ENCODE measurements around the gene HEPN1.

Gene HEPN1

DNA sequence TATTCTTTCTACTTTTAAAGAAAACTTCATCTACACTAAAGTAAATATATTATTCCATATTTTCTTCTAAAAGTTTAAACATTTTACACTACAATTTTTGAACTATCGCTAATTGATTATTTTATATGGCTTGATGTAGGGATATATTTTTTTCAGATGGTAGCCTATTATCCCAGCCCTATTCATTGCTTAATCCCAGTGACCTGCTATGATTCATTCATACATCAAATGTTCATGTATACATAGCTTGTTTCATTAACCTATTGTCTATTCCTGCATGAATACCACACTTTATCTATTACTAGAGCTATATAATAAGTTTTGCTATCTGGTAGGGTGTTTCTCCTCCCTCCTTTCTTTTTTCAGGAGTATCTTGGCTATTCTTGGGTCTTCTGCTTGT lies 16.4 kb upstream of the HEPN1 start:
- no peak for DNase-seq

DNA sequence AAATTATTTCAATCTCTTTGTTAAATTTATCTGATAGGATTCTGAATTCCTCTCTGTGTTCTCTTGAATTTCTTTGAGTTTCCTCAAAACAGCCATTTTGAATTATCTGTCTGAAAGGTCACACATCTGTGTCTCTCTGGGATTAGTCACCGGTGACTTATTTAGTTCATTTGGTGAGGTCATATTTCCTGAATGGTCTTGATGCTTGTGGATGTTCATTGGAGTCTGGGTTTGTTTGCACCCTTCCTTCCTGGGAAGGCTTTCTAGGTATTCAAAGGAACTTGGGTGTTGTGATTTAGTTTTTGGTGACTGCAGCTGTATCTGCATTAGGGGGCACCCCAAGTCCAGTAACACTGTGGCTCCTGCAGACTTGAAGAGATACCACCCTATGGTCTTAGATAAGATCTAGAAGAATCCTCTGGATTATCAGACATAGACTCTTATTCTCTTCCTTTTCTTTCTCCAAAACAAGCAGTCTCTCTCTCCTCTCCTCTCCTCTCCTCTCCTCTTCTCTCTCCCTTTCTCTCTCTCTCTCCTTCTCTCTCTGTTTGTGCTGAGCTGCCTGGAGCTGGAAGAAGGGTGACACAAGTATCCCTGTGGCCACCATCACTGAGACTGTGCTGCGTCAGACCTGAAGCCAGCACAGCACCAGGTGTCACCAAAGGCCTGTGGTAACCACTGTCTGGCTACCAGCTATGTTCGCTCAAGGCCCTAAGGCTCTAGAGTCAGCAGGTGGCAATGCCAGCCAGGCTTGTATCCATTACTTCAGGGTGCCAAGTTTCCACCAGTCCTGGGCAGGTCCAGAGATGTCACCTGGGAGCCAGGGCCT lies 3.3 kb upstream of the HEPN1 start:
- no peak for DNase-seq

DNA sequence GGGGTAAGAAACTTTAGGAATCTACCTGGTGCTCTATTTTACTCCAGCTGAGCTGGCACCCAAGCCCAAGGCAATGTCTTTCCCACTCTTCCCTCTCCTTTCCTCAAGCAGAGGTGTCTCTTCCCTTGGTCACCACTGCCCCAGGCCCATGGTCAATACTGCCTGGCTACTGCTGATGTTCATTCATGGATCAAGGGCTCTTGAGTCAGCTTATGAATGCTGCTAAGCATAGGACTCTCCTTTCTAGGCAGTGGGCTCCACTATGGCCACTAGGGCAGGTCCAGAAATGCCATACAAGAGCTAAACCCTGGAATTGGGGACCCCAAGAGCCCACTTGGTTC lies 2.7 kb upstream of the HEPN1 start:
- no peak for DNase-seq

DNA sequence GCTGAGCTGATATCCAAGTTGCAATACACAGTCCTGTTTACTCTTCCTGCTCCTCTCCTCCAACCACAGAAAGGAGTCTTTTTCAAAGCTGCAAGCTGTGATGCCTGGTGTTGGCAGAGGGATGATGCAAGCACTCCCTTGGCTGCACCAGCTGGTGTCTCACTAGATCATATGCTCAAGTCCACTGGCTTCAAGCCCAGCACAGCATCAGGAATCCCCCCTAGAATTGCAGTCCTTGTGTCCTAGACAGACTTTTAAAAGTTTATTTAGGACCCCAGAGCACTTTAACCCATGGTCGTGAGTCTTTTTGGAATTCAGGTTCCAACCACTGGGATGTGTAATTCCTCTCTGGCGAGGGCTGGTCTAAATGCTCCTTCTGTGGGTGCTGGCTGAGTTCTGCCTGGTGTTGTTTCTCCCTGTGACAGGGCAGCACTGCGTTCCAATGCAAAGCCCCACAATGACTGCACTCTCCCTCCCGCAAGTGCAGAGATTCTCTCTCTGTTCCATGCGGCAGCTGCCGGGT lies 1.9 kb upstream of the HEPN1 start:
- DNase-seq, result no peak

DNA sequence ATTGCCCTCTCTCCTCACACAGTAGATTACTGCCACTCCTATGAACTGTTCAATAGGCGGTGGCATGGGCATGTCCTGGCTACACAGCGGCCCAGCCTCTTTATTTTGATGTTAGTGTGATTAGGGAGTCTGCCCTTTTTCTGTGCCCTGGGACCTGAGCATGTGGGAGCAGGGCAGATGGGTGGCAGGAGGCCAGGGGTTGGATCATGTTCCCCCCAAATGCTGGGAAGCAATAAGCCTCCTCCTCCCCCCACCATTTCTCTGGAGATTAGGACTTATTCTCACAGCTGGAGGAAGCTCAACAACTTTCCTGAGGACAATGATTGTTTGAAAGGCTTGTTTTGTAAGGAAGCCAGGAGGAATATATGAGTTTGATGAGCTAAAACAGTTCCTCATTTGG lies 848 bp downstream of the HEPN1 start:
- no peak for DNase-seq

DNA sequence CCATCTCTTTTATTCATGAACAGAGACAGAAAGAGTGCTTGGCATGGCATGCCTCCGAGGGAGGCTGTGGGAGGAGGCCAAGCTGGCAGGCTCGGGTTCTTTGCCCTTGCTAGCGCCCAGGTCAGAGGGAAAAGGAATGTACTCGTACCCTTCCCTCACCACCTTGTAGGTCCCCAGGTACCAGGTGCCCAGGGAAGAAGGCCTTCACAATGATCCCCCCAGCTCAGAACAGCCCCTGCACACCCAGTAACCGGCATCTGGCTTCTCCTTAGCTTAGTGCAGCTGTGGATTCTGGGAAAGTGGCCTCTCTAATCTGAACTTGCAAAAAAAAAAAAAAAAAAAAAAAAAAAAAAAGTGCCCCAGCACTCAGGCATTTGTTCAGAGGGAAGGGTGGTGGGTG lies 1.3 kb downstream of the HEPN1 start:
- no peak for DNase-seq

DNA sequence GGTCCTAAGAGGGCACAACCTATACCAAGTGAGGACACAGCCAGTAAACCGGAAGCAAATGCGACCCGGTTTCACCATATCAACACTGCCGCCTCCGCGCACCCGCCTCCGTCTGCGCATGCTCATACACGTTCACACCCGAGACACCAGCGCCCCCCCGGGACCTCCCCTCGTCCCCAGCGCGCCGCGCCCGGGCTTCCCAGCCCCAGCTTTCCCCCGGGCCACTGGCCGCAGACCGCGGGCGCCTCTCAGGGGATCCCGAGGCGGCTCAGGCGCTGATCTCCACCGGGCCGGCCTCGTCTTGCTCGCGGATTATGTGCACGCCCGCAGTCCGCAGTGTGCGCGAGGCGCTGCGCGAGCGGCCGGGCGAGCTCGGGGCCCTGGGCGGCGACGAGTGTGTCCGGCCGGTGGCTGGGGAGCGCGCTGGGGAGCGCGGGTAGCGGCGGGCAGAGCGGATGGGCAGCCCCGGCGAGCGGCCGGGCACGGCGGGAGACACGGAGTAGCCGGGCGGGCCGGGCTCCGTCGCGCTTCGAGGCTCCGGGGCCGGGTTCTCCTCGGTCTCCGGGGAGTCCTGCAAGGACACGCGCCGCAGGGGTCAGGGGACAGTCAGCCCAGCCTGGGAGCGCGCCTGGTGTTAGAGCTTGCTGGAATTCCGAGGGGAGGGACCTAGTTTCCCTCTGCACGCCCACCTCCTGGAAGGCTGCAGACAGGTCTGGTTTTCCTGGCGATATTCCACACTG lies 2.0 kb downstream of the HEPN1 start:
- DNase-seq, result no peak

DNA sequence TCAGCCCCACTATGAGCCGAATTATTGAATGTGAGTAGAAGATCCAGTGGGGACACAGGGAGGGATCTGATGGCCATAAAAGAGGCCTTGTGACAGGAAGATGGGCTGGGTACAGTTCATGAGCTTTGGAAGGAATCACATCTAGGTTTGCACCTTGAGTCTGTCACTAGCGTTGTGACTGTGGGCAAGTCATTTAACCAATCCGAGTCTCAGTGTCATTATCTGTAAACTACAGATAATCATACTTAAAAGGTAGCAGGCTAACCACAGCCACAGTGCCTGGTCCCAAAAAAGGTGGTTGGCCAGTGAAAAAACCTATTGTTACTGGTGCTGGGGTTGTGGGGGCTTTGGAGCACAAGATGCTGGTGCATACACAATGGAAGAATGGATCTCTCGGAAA lies 3.8 kb downstream of the HEPN1 start:
- no peak for DNase-seq

DNA sequence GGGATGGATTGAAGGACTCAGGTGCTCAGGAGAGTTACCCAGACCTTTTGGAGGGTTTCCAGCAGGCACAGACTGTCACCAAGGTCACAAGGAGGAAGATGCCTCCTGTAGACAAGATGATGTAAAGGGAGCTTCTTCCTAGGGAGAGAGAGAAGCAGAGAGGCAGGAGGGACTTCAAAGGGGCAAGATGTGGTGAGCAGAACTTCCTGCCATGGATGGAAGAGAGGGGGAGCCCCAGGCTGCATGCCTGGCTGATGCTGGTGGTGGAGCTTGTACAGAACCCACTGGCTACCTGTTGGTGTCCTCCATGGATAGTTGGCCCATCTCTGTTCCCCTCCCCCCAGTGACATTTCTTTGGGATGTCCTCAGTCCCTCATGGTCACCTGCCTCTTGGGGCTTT lies 4.2 kb downstream of the HEPN1 start:
- no peak for DNase-seq

DNA sequence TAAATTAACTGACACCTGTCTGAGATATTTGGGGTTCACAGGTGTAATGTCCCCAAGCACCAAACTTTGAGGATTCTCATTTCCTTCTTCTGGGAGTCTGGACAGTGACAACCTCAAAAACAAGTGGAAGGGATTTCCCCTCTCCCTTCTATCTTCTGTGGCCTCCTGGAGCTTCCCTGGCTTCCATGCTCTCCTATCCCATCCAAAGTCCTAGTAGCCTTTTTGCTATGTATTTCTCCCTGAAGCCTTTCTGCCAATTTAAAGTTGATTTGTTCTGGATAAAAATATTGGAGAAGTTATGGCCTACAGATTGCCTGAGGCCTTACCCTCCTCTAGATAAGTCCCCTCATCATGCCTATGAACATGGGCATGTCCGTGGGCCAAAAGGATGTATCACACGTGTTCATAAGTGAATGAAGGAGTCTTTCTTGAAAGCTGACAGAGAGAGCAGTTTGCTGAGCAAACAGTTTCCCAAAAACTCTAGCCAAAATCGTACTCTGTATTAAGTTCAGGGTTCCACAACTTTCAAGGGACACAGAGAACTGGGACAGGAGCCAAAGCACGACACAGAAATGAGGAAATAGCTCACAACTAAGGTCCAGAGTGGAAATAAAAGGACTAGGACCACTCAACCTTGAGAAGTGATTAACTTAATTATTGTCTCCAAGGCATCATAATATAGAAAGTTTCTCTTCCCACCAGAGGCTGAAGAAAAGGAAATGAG lies 10.1 kb downstream of the HEPN1 start:
- DNase-seq, result no peak

DNA sequence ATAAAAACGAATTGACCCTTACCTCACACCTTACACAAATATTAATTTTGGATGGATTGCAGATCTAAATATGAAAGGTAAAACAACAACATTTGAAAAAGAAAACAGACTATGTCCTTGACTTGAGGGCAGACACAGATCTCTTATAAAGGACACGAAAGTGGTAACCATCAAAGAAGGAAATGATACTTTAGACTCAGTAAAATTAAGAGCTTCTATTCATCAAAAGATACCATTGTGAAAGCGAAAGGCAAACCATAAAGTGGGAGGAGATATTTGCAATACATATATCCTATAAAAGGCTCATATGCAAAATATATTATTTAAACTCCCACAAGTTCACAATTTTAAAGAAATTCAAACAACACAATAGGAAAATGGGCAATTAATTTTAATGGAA lies 11.7 kb downstream of the HEPN1 start:
- no peak for DNase-seq

DNA sequence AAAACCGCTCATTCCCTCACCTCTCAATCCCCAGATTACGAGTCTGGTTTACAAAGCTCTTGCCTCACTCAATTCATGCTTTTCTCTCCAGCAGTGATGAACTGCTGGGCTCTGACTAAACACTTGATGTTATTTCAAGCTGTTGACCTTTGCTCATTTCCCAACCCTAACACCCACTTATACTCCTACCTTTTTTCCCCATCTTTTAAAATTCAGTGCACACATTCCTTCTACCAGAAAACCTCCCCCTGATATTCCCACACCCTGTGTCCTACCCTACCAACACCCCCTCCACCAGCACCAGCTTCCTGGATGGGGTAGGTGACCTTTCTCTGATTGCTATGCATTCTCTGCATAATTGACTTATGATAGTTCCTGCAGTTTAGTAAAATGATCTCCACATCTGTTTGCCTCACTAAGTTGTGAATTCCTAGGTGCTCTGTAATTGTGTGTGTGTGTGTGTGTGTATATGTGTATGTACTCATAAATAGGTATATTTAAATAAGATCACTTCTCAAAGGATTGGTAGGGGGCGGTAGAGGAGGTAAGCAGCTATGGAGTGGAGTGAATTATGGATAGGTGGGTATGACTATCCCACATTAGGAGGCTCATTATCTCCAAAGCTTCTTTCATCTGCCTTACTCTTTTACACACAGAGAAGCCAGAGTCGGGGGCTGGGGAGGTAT lies 16.0 kb downstream of the HEPN1 start:
- no peak for DNase-seq

DNA sequence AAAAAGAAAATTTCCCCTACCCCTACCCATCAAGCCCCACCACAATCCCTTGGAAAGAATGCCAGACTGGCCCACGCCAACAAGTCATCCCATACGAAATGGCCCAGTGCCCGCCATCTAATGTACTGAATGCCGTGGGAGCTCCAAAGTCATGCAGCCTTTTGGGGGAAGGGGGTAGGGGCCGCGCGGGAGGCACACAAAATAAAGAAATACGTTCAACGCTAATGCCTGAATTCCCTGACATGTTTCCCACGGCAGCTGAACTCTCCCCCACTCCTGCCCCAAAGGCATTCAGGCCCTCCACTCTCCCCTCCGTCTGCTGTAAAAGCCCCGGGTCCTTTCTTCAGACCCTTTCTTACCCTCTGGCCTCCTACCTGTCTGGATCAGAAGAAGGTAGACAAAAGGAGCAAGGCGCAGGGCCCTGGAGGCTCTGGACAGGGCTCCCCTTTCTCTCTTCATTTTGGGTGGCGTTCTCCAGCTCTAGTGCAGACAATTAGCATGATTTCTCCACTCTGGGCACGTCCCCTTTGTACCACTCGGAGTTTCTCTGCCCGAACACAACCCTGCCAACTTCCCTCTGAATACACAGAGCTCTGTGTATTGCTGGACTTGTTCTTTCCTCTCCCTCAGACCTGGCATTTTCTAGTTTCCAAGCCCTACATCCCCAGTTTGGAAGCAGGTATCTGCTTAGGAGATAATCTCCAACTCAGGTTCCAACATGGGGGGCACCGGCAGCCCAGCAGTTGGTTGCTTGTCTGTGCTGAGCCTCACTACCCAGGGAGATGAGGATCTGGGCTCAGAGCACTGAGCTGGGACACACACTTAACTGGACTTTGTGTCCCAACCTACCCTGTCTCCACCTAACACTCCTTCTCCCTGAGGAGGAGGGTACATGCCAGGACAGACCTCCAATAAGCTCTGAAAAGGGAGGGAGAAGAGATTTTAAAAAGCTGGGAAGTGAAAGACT lies 16.8 kb downstream of the HEPN1 start, which contains the start of gene HEPACAM:
TSS of gene HEPACAM (minus strand) at position 500 of the 967 bp plus-strand sequence. CDS start at position 459, 41 bp downstream.
- no peak for DNase-seq

DNA sequence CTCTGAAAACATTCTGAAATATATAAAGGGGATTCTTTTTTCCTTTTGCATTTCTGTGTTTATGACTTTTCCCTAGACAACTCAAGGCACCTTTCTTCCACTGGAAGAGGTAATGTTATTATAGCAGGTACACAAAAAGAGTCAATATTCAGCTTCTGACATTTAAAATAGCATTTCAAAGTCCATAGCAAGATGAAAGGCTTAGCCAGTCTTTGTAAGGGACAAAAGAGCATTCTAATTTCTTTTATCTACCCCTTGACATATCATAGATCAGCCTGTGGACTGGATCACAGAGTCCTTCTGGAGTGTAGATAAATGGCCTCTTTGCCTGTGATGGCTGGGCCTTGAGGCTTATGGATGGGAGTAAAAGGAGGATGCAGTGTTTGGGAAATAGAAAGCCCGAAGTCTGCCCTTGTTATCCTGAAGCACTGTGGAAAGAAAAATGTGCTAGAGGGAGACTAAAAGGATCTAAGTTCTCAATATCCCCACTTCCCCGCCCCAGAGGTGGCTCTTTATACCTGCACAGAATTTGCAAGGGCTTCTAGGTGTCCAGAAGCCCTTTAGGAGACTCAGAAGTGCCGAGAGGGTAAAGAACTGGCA lies 18.4 kb downstream of the HEPN1 start:
- DNase-seq, result no peak

DNA sequence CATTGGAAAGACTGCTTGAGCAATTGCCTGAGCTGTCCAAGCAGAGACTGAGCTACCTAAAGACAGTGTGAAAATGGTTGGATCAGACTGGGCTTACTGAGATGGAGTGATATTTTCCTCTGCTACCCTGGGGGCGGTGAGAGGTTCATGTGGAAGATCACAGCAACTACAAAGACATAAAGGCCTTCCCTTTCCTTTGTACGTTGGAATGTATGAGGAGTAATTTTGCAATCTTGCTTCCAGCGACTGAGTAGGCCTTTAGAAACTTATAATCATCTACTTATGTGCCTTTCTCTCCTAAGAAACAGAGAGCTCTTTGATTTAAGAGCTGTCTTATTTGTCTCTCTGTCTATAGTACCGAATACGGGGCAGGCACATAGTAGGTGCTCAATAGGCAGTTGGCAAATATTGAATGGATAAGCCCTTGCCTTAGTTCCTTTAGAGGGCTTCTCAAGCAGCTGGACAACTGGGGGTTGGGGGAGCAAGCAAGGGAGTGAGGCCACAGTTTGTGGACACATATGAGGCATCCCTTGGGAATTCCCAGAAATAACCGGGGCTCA lies 19.2 kb downstream of the HEPN1 start:
- DNase-seq, result no peak

DNA sequence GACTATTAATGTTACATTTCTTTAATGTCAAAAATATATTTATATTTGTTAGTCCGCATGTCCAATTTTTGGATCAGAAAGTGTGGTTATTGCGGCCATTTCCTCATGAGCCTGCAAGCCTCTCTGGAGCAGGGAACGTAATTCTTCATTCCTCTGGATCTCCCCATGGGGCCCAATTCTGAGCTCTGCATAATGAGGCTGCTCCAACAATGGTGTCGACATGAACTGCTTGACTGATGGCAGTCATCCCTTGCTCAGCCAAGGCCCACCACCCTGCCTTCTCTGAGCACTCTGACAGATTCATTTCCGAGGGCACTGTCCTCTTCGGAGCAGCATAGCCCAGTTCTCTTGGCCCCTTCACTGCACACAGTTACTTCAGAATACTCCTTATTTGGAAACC lies 19.9 kb downstream of the HEPN1 start:
- DNase-seq, result no peak

DNA sequence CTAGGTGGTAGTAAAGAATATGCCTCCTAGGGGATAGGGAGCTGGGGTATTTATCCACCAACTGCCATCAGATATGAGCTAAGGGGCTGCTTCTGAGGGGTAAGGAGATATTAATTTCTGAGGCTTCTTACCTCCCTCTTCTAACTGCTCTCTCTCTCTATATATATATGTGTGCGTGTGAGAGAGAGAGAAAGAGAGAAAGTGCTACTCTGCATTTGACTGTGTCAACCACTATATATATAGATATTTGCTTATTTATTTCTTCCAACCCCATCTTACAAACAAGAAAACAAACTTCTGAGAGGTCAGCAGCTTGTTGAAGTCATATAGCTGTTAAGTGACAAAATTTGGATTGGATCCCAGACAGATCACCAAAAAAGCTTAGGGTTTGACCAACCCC lies 22.7 kb downstream of the HEPN1 start:
- no peak for DNase-seq

DNA sequence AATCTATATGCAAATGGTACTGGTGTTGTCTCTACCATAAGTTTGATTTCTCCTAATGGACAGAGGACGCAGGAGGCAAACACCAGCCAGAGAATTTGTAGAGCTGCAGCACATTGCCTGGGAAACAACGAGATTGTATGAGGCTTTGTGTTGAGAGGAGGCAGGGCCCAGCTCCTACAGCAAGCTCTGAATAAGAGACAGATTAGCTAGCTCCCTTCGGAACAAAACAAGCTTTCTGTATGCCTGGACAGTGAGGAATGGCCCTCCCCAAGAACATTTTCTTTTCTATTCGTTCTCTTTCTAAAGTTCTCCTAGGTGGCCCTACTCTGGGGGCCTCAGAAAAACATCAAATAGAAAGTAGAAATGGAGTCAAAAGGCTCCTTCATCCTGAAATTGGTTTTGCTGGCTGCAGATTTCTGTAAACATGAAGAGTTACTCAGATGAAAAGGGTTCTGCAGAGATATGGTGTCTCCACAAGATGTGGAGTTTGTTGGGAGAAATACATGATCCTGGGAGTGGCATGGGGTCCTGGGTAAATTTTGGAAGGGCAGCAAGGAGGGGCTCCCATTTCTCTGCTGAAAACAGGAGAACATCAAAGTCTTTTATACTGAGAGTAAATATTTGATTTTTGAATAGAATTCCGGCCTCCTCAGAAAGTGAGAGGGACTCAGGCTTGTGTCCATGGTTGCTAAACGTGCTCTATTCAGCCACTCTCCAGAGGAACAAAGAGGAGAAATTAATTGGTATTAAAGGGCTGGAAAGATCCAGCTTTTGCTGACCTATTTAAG lies 23.6 kb downstream of the HEPN1 start:
- no peak for DNase-seq

DNA sequence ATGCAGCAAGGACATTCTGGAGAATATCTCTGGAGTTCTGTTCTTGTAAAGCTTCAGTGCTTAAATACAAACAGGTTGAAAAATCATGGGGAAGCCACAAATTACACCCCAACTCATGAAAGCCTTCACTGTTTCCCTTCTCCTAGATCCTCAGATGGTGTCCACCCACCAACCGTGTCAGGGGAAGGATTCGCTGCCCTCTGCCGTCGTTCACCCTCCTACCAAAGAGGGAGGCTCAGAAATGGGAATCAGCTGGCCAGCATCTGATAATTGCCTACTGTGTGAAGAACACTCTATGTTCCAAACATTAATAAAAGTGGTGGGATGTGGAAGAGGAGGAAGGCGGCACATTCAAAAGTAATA lies 24.2 kb downstream of the HEPN1 start:
- DNase-seq, result no peak

DNA sequence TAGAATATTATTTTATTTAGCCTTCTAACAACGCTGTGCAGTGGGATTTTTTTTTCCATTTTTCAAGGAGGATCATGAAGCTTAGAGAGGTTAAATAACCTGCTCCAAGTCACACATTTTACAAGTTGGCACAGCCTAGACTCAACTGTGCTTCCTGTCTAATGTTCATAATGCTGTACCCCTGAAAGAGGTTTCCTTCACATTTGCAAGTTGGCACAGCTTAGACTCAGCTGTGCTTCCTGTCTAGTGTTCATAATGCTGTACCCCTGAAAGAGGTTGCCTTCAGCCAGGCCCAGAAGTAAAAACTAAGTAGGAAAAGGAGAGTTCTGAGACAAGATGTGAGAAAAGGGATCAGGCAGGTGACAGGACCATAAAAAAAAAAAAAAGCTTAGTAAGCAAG lies 24.7 kb downstream of the HEPN1 start:
- no peak for DNase-seq

Measured in Kasumi-1 (cell line).